Fibroblast of mammary gland (primary cell): ENCODE results near the gene PUDP.
"Not testable (repeated sequence)": the region's sequence is repeated elsewhere in the genome, so short reads cannot be mapped to it uniquely, and the experiment has no call there.

ENCODE experiments used
- DNase-seq: peaks from one replicate; pipeline ENCODE4 v3.0.0-alpha.2; 2010; ENCODE audit warnings: low read depth
- H3K4me3 ChIP-seq: 2 replicates; pipeline ENCODE4 v1.5.1; 2011; ENCODE audit warnings: low read depth, mild to moderate bottlenecking, low read length, moderate library complexity; ENCODE audit not compliant: control insufficient read depth
- CTCF ChIP-seq: conservative IDR thresholded peaks from 2 replicates; pipeline ENCODE4 v1.5.1; 2011; ENCODE audit warnings: low read depth, low read length, inconsistent platforms; ENCODE audit not compliant: control insufficient read depth, insufficient read depth

The PUDP gene

DNA sequence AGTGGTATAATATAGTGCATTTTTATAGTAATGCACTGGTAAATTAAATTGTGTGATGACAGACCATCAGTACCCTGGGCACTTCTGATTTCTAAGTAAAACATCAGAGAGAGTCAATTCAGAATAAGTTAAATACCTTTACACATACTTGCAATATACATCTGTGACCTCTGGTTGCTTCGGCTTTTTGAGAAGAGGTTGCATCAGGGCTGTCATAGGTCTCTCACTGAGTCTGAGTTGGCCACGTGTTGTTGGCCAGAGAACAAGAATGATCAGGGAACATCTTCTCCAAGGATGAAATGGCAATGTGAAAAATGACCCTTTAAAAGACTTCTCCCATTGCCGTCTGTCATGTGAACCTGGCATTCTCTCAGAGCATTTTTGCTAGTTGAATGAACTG is 36.9 kb upstream of the PUDP start:
- H3K4me3 ChIP-seq, result no peak overlapping the region
- TF ChIP-seq CTCF, result no peak
- no peak for DNase-seq

DNA sequence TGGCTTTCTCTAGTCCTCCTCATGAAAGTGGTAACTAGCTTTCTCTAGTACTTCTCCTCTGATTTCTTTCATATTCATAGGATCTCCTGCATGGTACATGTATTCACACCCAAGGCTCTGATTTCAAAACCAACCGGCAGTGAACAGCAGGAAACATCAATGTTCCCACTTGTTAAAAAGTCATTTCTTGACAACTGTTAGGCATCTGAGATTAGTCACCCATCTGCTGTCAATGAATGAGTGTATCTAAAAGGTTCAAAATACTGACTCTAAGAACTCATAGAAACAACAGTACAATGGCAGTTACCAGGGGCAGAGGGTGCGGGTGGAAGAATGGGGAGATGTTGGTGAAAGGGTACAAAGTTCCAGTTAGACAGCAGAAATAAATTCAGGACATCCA is 31.5 kb upstream of the PUDP start:
- TF ChIP-seq CTCF, result no peak
- no peak overlapping the region for H3K4me3 ChIP-seq
- DNase-seq, result no peak

- not testable (repeated sequence) for H3K4me3 ChIP-seq, DNase-seq
These were observed 30.9 kb upstream of the PUDP start for GRCh38 chrX:7178859-7179258.

GRCh38 chrX:7170898-7171297 is 22.9 kb upstream of the PUDP start:
- peak; percentile 37 for DNase-seq
- no peak overlapping the region for H3K4me3 ChIP-seq
- TF ChIP-seq CTCF, result peak; percentile 33

DNA sequence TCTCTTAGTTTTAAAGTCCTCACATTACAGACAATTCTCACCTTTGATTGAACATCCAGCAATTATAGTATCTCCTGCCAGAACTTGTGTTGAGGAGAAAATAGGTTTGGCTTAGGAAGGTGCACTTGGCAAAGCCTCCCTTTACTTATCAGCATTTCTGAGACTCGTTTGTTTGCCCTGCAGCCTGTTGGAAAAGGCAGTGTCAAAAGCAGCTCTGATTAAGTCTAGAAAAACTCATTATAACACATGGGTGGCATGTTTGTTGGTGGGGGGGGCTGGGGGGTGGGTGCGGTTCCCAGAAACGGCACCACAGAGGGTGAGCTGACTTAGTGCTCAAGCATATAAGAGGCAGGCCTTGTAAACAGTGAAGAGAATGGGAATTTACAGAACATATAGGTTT is 21.7 kb upstream of the PUDP start:
- H3K4me3 ChIP-seq, result no peak overlapping the region
- DNase-seq, result no peak
- TF ChIP-seq CTCF, result no peak

DNA sequence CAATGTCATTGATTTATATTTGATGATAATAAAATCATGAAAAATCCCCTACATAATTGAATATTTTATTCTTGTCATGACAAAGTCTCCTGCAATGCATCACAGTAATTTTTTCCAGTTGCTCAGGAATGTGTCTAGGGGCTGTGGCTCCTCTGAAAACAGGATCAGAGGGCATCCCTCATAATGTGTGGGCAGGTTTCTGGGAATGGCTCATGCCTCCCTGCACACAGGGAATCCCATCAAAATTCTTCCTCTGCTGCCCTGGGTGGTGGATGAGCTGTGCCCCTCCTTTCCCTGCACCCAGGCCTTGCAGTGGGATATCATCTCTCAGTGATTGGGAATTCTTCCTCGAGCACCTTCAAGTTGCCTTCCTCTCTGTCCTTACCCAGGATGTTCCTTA is 20.4 kb upstream of the PUDP start:
- TF ChIP-seq CTCF, result no peak
- no peak for DNase-seq
- no peak overlapping the region for H3K4me3 ChIP-seq

GRCh38 chrX:7164174-7164573 is 16.2 kb upstream of the PUDP start:
- no peak for DNase-seq
- no peak for TF ChIP-seq CTCF
- H3K4me3 ChIP-seq, result no peak overlapping the region
